ENCODE measurements around the gene MAS1L.

Gene MAS1L

DNA sequence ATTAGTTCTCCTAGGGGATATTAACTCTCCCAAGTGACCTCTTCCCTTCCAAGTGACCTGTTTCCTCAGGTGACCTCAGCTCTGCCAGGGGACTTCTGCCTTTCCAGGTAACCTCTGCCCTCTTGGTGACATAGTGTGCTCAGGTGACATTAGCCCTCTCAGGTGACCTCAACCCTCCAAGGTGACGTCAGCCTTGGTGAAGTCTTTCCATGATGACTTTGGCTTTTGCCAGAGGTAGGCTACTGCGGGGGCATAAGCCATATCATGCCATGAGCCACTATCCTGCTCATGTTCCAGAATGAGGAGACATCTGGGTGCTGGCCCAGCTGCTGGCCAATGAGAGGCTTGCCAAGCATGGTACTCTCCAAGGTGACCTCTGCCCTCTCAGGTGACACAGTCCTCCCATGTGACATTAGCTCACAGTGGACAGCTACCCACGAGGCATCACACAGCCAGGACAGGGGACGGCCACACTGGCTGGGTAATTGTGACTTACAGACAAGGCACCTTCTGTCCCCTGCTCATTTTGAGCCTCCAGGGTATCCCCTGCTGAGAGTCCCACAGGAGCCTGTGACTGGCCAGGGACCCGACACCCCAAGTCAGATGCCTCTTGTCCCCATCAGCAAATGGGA lies 40.7 kb upstream of the MAS1L start:
- no peak overlapping the region for H3K4me3 ChIP-seq (ENCODE audit: low read depth, low read length)
- DNase-seq (ENCODE audit: low read depth): no peak
- TF ChIP-seq, protein P1, sequence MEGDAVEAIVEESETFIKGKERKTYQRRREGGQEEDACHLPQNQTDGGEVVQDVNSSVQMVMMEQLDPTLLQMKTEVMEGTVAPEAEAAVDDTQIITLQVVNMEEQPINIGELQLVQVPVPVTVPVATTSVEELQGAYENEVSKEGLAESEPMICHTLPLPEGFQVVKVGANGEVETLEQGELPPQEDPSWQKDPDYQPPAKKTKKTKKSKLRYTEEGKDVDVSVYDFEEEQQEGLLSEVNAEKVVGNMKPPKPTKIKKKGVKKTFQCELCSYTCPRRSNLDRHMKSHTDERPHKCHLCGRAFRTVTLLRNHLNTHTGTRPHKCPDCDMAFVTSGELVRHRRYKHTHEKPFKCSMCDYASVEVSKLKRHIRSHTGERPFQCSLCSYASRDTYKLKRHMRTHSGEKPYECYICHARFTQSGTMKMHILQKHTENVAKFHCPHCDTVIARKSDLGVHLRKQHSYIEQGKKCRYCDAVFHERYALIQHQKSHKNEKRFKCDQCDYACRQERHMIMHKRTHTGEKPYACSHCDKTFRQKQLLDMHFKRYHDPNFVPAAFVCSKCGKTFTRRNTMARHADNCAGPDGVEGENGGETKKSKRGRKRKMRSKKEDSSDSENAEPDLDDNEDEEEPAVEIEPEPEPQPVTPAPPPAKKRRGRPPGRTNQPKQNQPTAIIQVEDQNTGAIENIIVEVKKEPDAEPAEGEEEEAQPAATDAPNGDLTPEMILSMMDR (IDR thresholded peaks at IDR 0.05; ENCODE audit: insufficient read depth, low read depth, low read length, missing control alignments): no peak

DNA sequence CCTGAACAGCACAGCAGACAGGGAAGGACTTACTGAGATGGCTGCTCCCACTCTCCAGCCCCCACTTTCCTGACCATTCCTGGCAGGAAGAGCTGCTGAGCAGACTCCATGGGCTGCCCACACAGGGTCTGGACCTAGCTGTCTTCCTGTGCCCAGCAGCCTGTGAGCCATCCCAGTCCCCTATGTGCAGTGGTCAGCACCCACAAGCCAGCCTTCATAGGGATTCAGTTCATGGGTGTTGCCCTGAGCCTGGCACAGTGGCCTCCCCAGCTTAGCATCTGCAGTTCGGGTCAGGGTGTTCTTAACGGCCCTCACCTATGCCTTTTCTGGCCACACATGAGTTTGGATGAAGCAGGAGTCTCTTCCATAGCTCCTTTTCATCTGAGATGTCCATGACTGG lies 39.8 kb upstream of the MAS1L start:
- TF ChIP-seq, protein P1 (IDR thresholded peaks at IDR 0.05; ENCODE audit: insufficient read depth, low read depth, low read length, missing control alignments): no peak
- H3K4me3 ChIP-seq (ENCODE audit: low read depth, low read length): no peak overlapping the region
- DNase-seq (ENCODE audit: low read depth): no peak

DNA sequence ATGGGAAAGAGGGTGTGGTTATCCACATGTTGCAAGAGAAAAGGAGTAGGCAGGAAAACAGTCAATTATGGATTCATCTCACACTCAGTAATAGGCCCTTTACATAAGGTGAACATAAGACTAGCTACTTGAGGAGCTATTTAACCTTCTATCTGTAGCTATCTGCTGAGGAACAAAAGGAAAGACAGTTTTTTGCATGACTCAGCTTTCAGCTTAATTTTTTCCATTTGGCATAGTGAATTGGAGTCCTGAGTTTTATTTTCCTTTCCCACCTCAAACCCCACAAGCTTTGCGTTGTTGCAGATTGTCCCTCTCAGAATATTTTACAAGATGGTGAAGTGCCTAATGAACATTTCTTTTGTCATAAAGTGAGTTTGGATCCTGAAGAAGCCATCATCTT lies 39.4 kb upstream of the MAS1L start:
- H3K4me3 ChIP-seq (ENCODE audit: low read depth, low read length): no peak overlapping the region
- DNase-seq (ENCODE audit: low read depth): no peak
- TF ChIP-seq, protein P1 (IDR thresholded peaks at IDR 0.05; ENCODE audit: insufficient read depth, low read depth, low read length, missing control alignments): no peak

DNA sequence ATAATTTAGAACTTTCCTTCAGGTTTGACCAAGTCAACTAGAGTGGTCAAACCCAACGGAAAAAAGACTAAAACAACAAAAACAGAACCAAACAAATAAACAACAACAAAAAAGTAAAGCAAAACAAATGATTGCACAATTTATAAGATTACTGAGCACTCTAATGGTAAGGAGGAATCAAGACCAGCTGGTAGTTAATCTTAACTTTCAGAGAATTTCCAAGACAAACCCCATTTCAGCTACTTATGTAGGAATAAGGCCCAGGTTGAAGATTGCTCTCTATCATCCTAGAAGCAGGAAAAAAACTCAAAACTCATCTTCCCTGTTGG lies 37.5 kb upstream of the MAS1L start:
- DNase-seq (ENCODE audit: low read depth): no peak
- TF ChIP-seq, protein P1 (IDR thresholded peaks at IDR 0.05; ENCODE audit: insufficient read depth, low read depth, low read length, missing control alignments): no peak
- H3K4me3 ChIP-seq (ENCODE audit: low read depth, low read length): no peak overlapping the region

DNA sequence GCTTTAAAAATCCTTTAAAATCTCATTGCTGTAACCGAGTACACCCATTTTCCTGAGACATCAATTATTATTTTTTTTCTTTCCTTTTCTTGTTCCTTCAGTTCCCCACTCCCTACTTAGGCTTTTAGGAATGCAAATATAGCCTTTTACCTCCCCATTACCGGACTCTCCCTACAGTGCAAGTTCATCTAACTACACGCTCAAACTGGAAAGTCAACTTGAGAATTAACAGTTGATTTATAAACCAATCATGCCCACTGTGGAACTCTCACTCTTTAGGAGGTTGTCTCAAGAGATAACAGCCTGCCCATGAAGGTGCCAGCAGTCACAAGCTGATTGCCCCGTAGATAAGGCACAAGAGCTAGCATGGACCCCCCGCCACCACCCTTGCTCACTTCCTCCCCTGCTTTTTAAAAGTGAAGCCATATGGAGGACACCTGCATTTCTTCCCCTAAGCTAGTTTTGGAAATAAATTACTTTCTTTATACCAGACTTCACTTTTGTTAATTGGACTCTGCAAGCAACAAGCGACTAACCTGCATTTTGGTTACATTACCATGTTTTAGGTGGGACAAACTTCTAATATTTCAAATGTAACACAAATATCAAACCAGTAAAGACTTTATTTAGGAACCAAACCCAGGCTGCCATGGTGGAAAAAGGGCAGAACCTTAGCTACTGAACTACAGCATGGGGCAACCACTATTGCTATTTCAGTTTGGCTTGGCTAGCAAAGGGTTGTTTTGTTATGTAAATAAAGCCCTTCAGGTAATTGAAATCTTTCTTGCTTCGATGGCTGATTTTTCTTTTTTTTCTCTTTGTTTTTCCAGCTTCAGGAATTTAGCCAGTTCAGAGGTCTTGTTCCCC lies 36.9 kb upstream of the MAS1L start:
- H3K4me3 ChIP-seq (ENCODE audit: low read depth, low read length): no peak overlapping the region
- TF ChIP-seq, protein P1 (IDR thresholded peaks at IDR 0.05; ENCODE audit: insufficient read depth, low read depth, low read length, missing control alignments): no peak
- DNase-seq (ENCODE audit: low read depth): no peak

DNA sequence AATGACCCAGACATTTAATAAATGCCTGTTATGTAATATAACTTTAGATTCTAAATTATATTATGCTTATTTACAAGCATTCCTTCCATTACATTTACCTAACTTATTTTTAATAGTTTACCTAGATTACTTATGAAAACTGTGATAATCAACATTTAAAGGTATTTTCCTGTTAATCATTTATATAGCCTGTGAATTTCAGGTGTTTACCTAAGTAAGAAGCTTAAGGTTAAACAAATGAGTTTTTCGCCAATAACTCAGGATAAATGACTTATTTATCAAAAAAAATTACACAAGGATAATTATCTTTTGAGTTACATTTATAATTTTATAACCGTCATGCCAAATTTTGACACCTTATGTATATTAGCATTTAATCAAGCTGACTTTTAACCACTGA lies 36.3 kb upstream of the MAS1L start:
- TF ChIP-seq, protein P1 (IDR thresholded peaks at IDR 0.05; ENCODE audit: insufficient read depth, low read depth, low read length, missing control alignments): no peak
- no peak overlapping the region for H3K4me3 ChIP-seq (ENCODE audit: low read depth, low read length)
- DNase-seq (ENCODE audit: low read depth): no peak

All from GM12865 (cell line).